T-helper 22 cell (primary cell): ENCODE data around the gene DDX17.

Experiments
- DNase-seq: peaks from one replicate; pipeline ENCODE4 v3.0.0-alpha.2; 2020; ENCODE audit warnings: low read depth

Gene DDX17

DNA sequence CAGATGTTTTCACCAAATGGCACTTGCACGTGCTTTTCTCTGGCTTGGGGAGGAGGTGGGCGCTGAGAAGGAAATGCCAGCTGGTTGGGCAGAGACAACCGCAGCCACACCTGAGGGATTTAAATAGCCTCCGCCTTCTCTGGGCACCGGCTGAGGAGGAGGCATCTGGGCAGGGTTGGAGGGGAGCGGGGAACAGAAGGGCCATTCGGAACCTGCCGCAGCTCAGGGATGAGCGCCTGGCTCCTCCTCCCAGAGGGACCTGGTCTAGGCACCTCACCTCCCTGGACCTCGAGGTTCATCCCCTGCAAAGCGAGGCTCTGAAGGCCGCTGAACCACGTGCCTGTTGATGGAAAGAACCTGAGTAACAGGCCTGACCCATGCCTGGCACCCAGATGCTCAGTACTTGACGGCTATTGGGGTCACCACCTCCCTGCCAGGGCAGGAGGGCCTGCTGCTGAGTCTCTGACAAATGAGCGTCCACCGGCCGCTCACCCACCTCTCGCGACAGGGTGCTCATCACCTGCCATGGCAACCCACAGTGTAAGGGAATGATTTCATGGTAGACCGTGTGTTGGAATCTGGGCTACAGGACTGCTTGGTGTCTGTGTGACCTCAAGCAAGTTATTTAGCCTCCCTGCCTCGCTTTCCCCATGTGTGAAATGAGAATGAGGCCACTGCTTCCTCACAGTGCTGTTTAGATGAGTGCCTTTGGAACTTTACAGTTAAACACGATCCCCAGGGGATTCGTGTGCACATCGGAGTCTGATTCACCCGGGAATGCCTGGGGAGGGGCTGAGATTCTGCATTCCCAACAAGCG is 40.2 kb downstream of the DDX17 start:
- DNase-seq, result no peak

DNA sequence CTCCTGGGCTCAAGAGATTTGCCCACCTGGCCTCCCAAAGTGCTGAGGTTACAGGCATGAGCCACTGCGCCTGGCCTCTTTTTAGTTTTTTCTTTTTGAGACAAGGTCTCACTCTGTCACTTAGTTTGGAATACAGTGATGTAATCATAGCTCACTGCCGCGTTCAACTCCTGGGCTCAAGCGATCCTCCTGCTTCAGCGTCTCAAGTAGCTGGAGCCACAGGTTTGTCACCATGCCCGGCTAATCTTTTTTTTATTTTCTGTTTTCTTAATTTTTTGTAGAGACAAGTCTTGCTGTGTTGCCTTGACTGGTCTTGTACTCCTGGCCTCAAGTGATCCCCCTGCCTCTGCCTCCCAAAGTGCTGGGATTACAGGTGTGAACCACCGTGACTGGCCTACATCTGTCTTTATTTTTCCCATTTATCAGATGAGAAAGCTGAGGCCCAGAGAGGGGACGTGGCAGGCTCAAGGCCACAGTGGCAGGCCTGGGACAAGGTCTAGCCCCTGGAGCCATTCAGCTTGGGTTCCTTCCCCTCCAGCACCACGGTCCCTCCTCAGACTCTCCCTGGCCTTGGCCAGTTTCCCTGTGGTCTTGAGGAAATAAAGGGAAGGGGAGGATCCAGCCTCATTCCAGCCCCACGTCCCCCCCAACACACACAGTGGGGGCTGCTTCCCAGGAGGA is 41.0 kb downstream of the DDX17 start:
- DNase-seq, result no peak

GRCh38 chr22:38462960-38463784 is 42.9 kb downstream of the DDX17 start:
- DNase-seq, result no peak

GRCh38 chr22:38461414-38462081 is 44.6 kb downstream of the DDX17 start:
- no peak for DNase-seq

DNA sequence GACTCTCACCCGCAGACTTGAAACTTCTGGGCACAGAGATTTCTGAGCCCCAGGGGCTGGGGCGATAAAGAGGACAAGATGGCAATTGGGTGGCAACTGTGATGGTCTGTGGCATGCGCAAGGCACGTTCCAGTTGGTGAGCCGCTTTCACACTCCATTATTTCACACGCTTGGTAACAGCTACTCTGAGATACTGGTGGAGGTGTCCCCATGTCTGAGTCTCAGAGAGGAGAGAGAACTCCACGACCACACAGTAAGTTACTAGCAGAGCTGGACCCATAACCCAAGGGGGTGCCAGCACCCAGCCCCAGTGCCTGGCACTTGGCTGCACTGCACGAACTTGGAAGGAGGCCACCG is 45.1 kb downstream of the DDX17 start:
- no peak for DNase-seq

- DNase-seq, result no peak
These were observed 45.7 kb downstream of the DDX17 start for GRCh38 chr22:38460426-38460840.

DNA sequence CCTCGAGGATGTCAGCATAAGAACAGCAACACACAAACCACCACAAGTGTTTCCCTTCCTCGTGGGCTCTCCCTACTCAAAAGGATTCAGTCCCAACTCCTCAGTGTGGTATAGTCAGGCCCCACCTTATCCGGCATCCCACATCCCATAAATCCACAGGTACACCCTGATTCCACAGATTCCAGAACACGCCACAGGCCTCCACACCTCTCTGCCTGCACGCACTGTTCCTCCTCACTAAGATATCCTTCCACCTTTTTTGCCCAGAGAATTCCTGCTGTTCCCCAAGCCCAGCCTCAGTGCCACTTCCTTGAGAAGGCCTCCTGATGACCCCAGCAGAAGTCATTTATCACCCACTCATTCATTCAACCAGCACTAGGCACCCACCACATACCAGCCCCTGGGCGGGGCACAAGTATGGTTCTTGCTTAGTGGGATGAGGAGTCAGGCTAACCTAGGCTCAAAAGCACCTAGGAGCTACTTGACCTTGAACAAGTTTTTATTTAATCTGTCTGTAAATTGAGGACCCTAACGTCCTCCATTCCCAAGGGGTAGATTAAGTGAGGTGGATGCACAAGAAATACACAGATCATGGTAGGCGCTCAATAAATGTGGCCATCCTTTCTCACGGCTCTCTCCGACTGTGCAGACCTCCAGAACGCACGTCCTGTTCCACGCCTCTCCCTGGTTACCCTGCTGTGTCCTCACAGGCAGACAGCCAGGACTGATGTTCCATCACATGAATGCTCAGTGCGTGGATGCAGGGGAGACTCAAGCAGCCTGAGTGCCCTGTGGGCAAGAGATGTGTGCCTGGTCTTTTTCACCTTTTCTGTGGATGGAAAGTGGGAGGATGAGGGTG is 49.0 kb downstream of the DDX17 start:
- DNase-seq, result no peak

- DNase-seq, result no peak
These were observed 49.8 kb downstream of the DDX17 start for GRCh38 chr22:38456272-38456835.

GRCh38 chr22:38455530-38456271 is 50.4 kb downstream of the DDX17 start:
- DNase-seq, result no peak

GRCh38 chr22:38455076-38455529 is 51.0 kb downstream of the DDX17 start, which contains the start of gene KCNJ4:
KCNJ4 (minus strand) TSS chr22:38455199; CDS start chr22:38428132, 27,067 bp downstream.
- no peak for DNase-seq

DNA sequence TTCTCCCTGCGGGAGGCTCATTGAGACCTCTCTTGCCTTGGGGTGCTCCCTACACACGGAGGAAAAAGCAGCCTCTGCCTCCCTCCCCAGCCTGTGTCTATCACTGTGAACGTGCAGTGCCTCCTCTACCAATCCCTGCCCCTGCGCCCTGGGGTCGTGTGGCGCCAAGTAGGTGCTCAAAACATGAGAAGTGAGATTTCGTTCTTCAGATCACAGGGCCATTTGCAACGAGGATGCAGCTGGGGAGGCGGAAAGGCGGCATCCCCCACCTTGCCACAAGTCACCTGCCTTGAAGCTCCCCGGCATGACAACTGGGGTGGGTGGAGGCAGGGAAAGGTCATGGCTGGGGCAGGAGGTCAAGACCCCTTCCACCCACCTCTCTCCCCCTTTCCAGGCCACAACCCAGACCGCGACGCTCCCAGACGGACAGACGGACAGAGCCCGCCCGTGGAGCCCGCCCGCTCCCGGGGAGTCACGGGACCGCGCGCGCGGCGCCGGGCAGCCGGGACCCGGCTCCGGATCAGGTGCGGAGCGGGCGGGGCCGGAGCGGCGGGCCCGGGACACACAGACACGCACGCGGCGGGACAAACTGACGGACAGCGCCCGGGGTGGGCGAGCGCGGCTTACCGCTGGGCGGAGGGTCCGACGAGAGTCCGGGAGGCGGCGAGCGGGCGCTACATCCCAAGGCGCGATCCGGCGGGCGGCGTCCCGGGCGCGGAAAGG is 51.6 kb downstream of the DDX17 start:
- no peak for DNase-seq

DNA sequence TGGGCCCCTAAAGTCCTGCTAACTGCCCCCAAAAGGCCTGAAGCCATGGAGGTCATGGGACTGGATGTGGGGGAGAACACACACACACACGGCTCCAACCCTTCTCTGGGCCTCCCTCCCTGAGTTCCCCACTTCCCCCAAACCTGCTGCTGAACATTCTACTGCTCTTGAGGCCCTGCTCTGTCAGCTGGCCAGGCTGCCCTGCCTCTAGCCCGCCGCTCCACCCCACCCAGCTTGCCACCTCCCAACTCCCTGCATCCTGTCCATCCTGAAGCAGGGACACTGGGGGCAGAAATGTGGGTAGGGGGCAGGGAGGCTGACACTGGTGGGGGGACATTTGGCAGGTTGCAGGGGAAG is 52.1 kb downstream of the DDX17 start:
- DNase-seq, result no peak

- no peak for DNase-seq
These were observed 52.9 kb downstream of the DDX17 start for GRCh38 chr22:38453066-38453672.

DNA sequence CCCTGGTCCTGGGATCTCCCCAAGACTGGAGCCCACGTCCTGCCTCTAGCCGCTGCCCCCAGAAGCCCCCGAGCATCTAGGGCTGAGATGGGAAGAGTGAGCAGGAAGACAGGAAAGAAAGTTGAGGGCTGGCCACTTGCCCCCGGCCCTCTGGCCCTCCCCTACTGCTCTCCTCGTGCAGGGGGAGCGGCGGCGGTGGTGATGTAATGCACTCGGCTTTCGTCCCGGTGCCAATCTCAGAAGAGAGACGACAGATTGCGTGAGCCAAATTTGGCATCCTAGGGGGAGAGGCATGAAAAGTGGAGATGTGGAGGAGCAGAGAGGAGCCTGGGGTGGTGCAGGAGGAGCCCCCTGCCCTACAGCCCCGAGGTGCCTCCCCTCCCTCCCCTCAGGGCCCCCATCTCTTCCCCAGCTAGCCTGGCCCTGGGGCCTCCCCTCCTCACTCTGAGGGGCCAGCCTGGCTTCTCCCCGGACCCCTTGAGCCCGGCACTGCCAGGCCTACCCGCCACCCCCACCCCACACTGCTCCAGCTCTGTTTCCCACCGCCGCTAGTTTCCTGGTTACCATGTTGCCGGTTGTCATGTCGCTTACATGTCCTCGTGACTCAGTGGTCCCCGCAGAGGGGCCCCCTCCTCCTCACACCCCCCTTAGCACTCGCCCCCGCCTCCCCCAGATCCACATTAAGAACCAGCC is 53.6 kb downstream of the DDX17 start:
- no peak for DNase-seq

DNA sequence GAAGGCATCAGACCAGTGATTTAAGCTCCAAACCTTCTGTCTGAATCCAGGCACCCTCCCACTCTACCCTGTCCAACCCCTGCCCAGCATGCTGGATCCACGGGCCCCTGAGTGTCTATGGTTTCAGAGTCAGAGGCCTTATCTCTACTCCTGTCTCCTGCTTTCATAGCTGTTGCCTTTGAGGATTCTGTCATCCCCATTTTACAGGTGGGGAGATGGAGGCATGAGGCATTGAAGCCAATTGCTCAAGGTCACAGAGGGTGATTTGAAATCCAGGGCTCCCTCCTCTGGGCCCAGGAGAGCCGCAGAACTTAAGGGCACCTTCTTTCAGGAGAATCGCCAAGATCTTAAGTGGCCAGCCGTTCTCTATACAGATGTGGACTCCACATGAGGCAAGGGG is 54.2 kb downstream of the DDX17 start:
- DNase-seq, result no peak

- DNase-seq, result no peak
These were observed 54.7 kb downstream of the DDX17 start for GRCh38 chr22:38451404-38451803.

- no peak for DNase-seq
These were observed 55.8 kb downstream of the DDX17 start for GRCh38 chr22:38450234-38450797.

- DNase-seq, result no peak
These were observed 56.3 kb downstream of the DDX17 start for GRCh38 chr22:38449776-38450175.
